ENCODE data around the gene WDR86.

Gene WDR86

GRCh38 chr7:151378496-151379192 lies 31.2 kb downstream of the WDR86 start:
- DNase-seq (ENCODE audit: low read depth), result no peak

- no peak for DNase-seq (ENCODE audit: low read depth)
Observed at GRCh38 chr7:151378011-151378410, 31.8 kb downstream of the WDR86 start.

- no peak for DNase-seq (ENCODE audit: low read depth)
Observed at GRCh38 chr7:151377406-151377805, 32.4 kb downstream of the WDR86 start.

GRCh38 chr7:151376218-151376902 lies 33.5 kb downstream of the WDR86 start:
- no peak for DNase-seq (ENCODE audit: low read depth)

- DNase-seq (ENCODE audit: low read depth), result no peak
Observed at GRCh38 chr7:151375530-151376217, 34.2 kb downstream of the WDR86 start.

- no peak for DNase-seq (ENCODE audit: low read depth)
Observed at GRCh38 chr7:151374726-151375125, 35.1 kb downstream of the WDR86 start.

- no peak for DNase-seq (ENCODE audit: low read depth)
Observed at GRCh38 chr7:151374139-151374538, 35.7 kb downstream of the WDR86 start.

- DNase-seq (ENCODE audit: low read depth), result no peak
Observed at GRCh38 chr7:151373599-151373998, 36.2 kb downstream of the WDR86 start.

GRCh38 chr7:151372612-151373265 lies 37.1 kb downstream of the WDR86 start:
- DNase-seq (ENCODE audit: low read depth), result no peak

GRCh38 chr7:151371266-151371665 lies 38.6 kb downstream of the WDR86 start:
- no peak for DNase-seq (ENCODE audit: low read depth)

GRCh38 chr7:151368136-151368571 lies 41.7 kb downstream of the WDR86 start:
- peak; percentile 77 for DNase-seq (ENCODE audit: low read depth)

GRCh38 chr7:151367284-151367683 lies 42.6 kb downstream of the WDR86 start:
- peak; percentile 56 for DNase-seq (ENCODE audit: low read depth)

GRCh38 chr7:151366880-151367222 lies 43.0 kb downstream of the WDR86 start:
- DNase-seq (ENCODE audit: low read depth), result peak; percentile 18

- DNase-seq (ENCODE audit: low read depth), result no peak
Observed at GRCh38 chr7:151366166-151366879, 43.5 kb downstream of the WDR86 start.

- no peak for DNase-seq (ENCODE audit: low read depth)
Observed at GRCh38 chr7:151363182-151363581, 46.7 kb downstream of the WDR86 start.

- no peak for DNase-seq (ENCODE audit: low read depth)
Observed at GRCh38 chr7:151361193-151361959, 48.5 kb downstream of the WDR86 start.

- no peak for DNase-seq (ENCODE audit: low read depth)
Observed at GRCh38 chr7:151352512-151352911, 57.3 kb downstream of the WDR86 start.

- no peak for DNase-seq (ENCODE audit: low read depth)
Observed at GRCh38 chr7:151351967-151352366, 57.9 kb downstream of the WDR86 start.

- DNase-seq (ENCODE audit: low read depth), result no peak
Observed at GRCh38 chr7:151351027-151351426, 58.8 kb downstream of the WDR86 start.

GRCh38 chr7:151349507-151349853 lies 60.4 kb downstream of the WDR86 start:
- no peak for DNase-seq (ENCODE audit: low read depth)

- no peak for DNase-seq (ENCODE audit: low read depth)
Observed at GRCh38 chr7:151348970-151349369, 60.9 kb downstream of the WDR86 start.

Data from ELR (cell line).